Left ventricle myocardium inferior (tissue), 1 donor: ENCODE results near the gene SNORC. TPM values are rescaled to one million over a fixed set of nuclear protein-coding genes. Genes with fewer than 3 reads are reported as not detected.

Experiments used
- DNase-seq: peaks from one replicate; pipeline ENCODE4 v3.0.0-alpha.2; 2020
- H3K27ac ChIP-seq: fragments of 200-600 bp; replicated peaks from 2 replicates; pipeline ENCODE4 v1.8.0; 2021
- H3K27me3 ChIP-seq: fragments of 200-600 bp; 2 replicates; pipeline ENCODE4 v1.8.0; 2021; ENCODE audit warnings: low read depth
- H3K36me3 ChIP-seq: fragments of 200-600 bp; 2 replicates; pipeline ENCODE4 v1.8.0; 2021
- H3K4me1 ChIP-seq: fragments of 200-600 bp; 2 replicates; pipeline ENCODE4 v1.8.0; 2021
- H3K4me3 ChIP-seq: fragments of 200-600 bp; 2 replicates; pipeline ENCODE4 v1.8.0; 2021; ENCODE audit warnings: mild to moderate bottlenecking, moderate library complexity
- H3K9me3 ChIP-seq: fragments of 200-600 bp; replicated peaks from 2 replicates; pipeline ENCODE4 v1.8.0; 2021
- CTCF ChIP-seq: fragments of 200-600 bp; IDR thresholded peaks from 2 replicates; pipeline ENCODE4 v1.8.0; 2021; ENCODE audit warnings: antibody characterized with exemption, mild to moderate bottlenecking, borderline replicate concordance
- intact Hi-C: fragments of 100-400 bp; cut with micrococcal nuclease; formaldehyde crosslinking; loops from one replicate; pipeline ENCODE4 v1.11.0; 2022
- total RNA-seq: library from RNA; stranded (reverse); fragmentation: NEBNext Ultra II Directional; extraction: Animal tissue kit (Norgen Biotek cat#: 25700); gene quantifications from one replicate; pipeline ENCODE4 v1.2.1, GENCODE V29; 2021
- donor health status: DM: no; HTN: yes; CAD: no; lungs with severe emphysema.

The SNORC gene
- total RNA-seq, 1 donor from 2014 or later: 1.0 TPM

- Histone ChIP-seq H3K27ac (no peak overlapping the region), H3K4me1 (peaks cover 15% of the 10 kb centered on the region), H3K4me3 (no peak overlapping the region), H3K36me3 (no peaks in the 10 kb centered on the region), H3K9me3 (no peaks in the 10 kb centered on the region), H3K27me3 (peaks cover 28% of the 10 kb centered on the region)
- no peak for DNase-seq
- TF ChIP-seq CTCF: no peak
- intact Hi-C loops: no loop called here
These were observed 2.0 kb downstream of the SNORC start for GRCh38 chr2:232871835-232872736.

- H3K27me3 ChIP-seq: peaks cover 36% of the 10 kb centered on the region
- peaks cover 15% of the 10 kb centered on the region for H3K4me1 ChIP-seq
- no peak overlapping the region for H3K27ac ChIP-seq
- no peaks in the 10 kb centered on the region for H3K36me3 ChIP-seq
- H3K9me3 ChIP-seq: no peaks in the 10 kb centered on the region
- intact Hi-C loops: no loop called here
- no peak for DNase-seq
- no peak for TF ChIP-seq CTCF
- H3K4me3 ChIP-seq: no peak overlapping the region
These were observed 2.8 kb downstream of the SNORC start for GRCh38 chr2:232872826-232873225.

- Histone ChIP-seq H3K4me1 (peaks cover 15% of the 10 kb centered on the region), H3K27me3 (peaks cover 41% of the 10 kb centered on the region), H3K27ac (no peak overlapping the region), H3K9me3 (no peaks in the 10 kb centered on the region), H3K36me3 (no peaks in the 10 kb centered on the region), H3K4me3 (no peak overlapping the region)
- no peak for DNase-seq
- intact Hi-C loops: no loop called here
- no peak for TF ChIP-seq CTCF
These were observed 3.3 kb downstream of the SNORC start for GRCh38 chr2:232873292-232873908.

GRCh38 chr2:232873909-232874641, 4.0 kb downstream of the SNORC start:
- no peak for DNase-seq
- intact Hi-C loops: no loop called here
- Histone ChIP-seq H3K9me3 (no peaks in the 10 kb centered on the region), H3K4me1 (peaks cover 15% of the 10 kb centered on the region), H3K36me3 (no peaks in the 10 kb centered on the region), H3K27me3 (peaks cover 41% of the 10 kb centered on the region), H3K27ac (no peak overlapping the region), H3K4me3 (no peak overlapping the region)
- TF ChIP-seq CTCF: no peak

- H3K4me3 ChIP-seq: no peak overlapping the region
- intact Hi-C loops: no loop called here
- DNase-seq: no peak
- H3K4me1 ChIP-seq: peaks cover 15% of the 10 kb centered on the region
- no peaks in the 10 kb centered on the region for H3K36me3 ChIP-seq
- TF ChIP-seq CTCF: no peak
- H3K9me3 ChIP-seq: no peaks in the 10 kb centered on the region
- H3K27ac ChIP-seq: no peak overlapping the region
- H3K27me3 ChIP-seq: peaks cover 41% of the 10 kb centered on the region
These were observed 4.7 kb downstream of the SNORC start for GRCh38 chr2:232874677-232875223.
